HG02571 (cell line): Measurements from ENCODE around the gene EBF3.

Experiments
- ATAC-seq: cut with Tn5 transposase; IDR thresholded peaks from one replicate; pipeline ENCODE4 v1.9.1; 2021; ENCODE audit warnings: mild to moderate bottlenecking, moderate library complexity; ENCODE audit not compliant: unreplicated experiment

Gene EBF3

GRCh38 chr10:129963641-129964501, at the start of gene EBF3:
Gene EBF3, minus strand, starts transcription at chr10:129964274. Its CDS starts 506 bp downstream, at chr10:129963768.
- ATAC-seq = no peak

GRCh38 chr10:130013335-130014262, 49.5 kb upstream of the EBF3 start:
- ATAC-seq = no peak

GRCh38 chr10:130012129-130012528, 48.1 kb upstream of the EBF3 start:
- ATAC-seq = no peak

GRCh38 chr10:130010653-130011052, 46.6 kb upstream of the EBF3 start:
- ATAC-seq = no peak

- no peak for ATAC-seq
Observed at GRCh38 chr10:130009228-130009627, 45.2 kb upstream of the EBF3 start.

GRCh38 chr10:130003787-130004613, 39.9 kb upstream of the EBF3 start:
- no peak for ATAC-seq

GRCh38 chr10:130003166-130003565, 39.1 kb upstream of the EBF3 start:
- no peak for ATAC-seq

- ATAC-seq = no peak
Observed at GRCh38 chr10:130002606-130003005, 38.5 kb upstream of the EBF3 start.

- ATAC-seq = no peak
Observed at GRCh38 chr10:130000918-130001317, 36.8 kb upstream of the EBF3 start.

- ATAC-seq = no peak
Observed at GRCh38 chr10:129999140-129999539, 35.1 kb upstream of the EBF3 start.

- ATAC-seq = no peak
Observed at GRCh38 chr10:129993621-129994020, 29.5 kb upstream of the EBF3 start.

- no peak for ATAC-seq
Observed at GRCh38 chr10:129992356-129992755, 28.3 kb upstream of the EBF3 start.

GRCh38 chr10:129982825-129983224, 18.8 kb upstream of the EBF3 start:
- no peak for ATAC-seq

- no peak for ATAC-seq
Observed at GRCh38 chr10:129978980-129979379, 14.9 kb upstream of the EBF3 start.

- ATAC-seq = no peak
Observed at GRCh38 chr10:129978322-129978721, 14.2 kb upstream of the EBF3 start.

GRCh38 chr10:129977794-129978193, 13.7 kb upstream of the EBF3 start:
- no peak for ATAC-seq

- no peak for ATAC-seq
Observed at GRCh38 chr10:129973674-129974059, 9.6 kb upstream of the EBF3 start.

GRCh38 chr10:129972966-129973673, 9.0 kb upstream of the EBF3 start:
- ATAC-seq = no peak

GRCh38 chr10:129972145-129972965, 8.3 kb upstream of the EBF3 start:
- ATAC-seq = no peak
